ENCODE measurements around the gene MGA.

- TF ChIP-seq ZNF274 (IDR thresholded peaks at IDR 0.05; ENCODE audit: borderline replicate concordance, extremely low read depth, low read length) (no peak), RBBP5 (IDR thresholded peaks at IDR 0.05; ENCODE audit: borderline replicate concordance, low read depth, low read length) (no peak), FOSL1 (IDR thresholded peaks at IDR 0.05; ENCODE audit: insufficient read depth, low read depth, low read length) (no peak)
- TF ChIP-seq, protein P1, sequence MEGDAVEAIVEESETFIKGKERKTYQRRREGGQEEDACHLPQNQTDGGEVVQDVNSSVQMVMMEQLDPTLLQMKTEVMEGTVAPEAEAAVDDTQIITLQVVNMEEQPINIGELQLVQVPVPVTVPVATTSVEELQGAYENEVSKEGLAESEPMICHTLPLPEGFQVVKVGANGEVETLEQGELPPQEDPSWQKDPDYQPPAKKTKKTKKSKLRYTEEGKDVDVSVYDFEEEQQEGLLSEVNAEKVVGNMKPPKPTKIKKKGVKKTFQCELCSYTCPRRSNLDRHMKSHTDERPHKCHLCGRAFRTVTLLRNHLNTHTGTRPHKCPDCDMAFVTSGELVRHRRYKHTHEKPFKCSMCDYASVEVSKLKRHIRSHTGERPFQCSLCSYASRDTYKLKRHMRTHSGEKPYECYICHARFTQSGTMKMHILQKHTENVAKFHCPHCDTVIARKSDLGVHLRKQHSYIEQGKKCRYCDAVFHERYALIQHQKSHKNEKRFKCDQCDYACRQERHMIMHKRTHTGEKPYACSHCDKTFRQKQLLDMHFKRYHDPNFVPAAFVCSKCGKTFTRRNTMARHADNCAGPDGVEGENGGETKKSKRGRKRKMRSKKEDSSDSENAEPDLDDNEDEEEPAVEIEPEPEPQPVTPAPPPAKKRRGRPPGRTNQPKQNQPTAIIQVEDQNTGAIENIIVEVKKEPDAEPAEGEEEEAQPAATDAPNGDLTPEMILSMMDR (IDR thresholded peaks at IDR 0.05; ENCODE audit: control extremely low read depth in 1 of 3, insufficient read depth in 1 of 3, low read depth in 1 of 3, low read length in 3 of 3) = no peak
These were observed 6.2 kb downstream of the MGA start for GRCh38 chr15:41666353-41666920.

Measured in H1 (cell line).